Neural crest cell (in vitro differentiated cells): Measurements from ENCODE around the gene GUCA1C. TPM values are rescaled to one million over a fixed set of nuclear protein-coding genes. Genes with fewer than 3 reads are reported as not detected.

Experiments
- DNase-seq: peaks from one replicate; pipeline ENCODE4 v3.0.0; 2021; ENCODE audit warnings: low read depth, mixed read lengths, low spot score
- H3K27ac Mint-ChIP-seq: one replicate; pipeline ENCODE4 v1.8.0; 2021; ENCODE audit warnings: mild to moderate bottlenecking, mixed read lengths; ENCODE audit not compliant: unreplicated experiment
- H3K27me3 Mint-ChIP-seq: 2 replicates; pipeline ENCODE4 v1.8.0; 2021; ENCODE audit warnings: low read depth, mild to moderate bottlenecking, mixed read lengths
- H3K36me3 Mint-ChIP-seq: 2 replicates; pipeline ENCODE4 v1.8.0; 2021; ENCODE audit warnings: low read depth, mild to moderate bottlenecking, mixed read lengths
- H3K4me1 Mint-ChIP-seq: 2 replicates; pipeline ENCODE4 v1.8.0; 2021; ENCODE audit warnings: mixed read lengths
- H3K4me3 Mint-ChIP-seq: one replicate; pipeline ENCODE4 v1.8.0; 2021; ENCODE audit warnings: mild to moderate bottlenecking, mixed read lengths
- H3K9me3 Mint-ChIP-seq: 2 replicates; pipeline ENCODE4 v1.8.0; 2021; ENCODE audit warnings: mixed read lengths
- total RNA-seq: library from RNA; stranded (reverse); gene quantifications from 2 replicates; pipeline ENCODE4 v1.2.1, GENCODE V29; 2021
- TF ChIP-seq, protein P1 (sequence below): fragments of 200-600 bp; sonication (generic); conservative IDR thresholded peaks from 2 replicates; pipeline ENCODE4 v1.5.0; 2021; ENCODE audit warnings: antibody characterized with exemption, mild to moderate bottlenecking

The GUCA1C gene
- total RNA-seq, 1 donor from 2014 or later: not detected

GRCh38 chr3:108936924-108937689 lies 16.6 kb downstream of the GUCA1C start:
- H3K4me3 Mint-ChIP-seq: no peak overlapping the region
- peak overlapping the region; percentile 31 for H3K27ac Mint-ChIP-seq
- TF ChIP-seq, protein P1, sequence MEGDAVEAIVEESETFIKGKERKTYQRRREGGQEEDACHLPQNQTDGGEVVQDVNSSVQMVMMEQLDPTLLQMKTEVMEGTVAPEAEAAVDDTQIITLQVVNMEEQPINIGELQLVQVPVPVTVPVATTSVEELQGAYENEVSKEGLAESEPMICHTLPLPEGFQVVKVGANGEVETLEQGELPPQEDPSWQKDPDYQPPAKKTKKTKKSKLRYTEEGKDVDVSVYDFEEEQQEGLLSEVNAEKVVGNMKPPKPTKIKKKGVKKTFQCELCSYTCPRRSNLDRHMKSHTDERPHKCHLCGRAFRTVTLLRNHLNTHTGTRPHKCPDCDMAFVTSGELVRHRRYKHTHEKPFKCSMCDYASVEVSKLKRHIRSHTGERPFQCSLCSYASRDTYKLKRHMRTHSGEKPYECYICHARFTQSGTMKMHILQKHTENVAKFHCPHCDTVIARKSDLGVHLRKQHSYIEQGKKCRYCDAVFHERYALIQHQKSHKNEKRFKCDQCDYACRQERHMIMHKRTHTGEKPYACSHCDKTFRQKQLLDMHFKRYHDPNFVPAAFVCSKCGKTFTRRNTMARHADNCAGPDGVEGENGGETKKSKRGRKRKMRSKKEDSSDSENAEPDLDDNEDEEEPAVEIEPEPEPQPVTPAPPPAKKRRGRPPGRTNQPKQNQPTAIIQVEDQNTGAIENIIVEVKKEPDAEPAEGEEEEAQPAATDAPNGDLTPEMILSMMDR: no peak
- H3K9me3 Mint-ChIP-seq: peaks cover 6% of the 10 kb centered on the region
- H3K36me3 Mint-ChIP-seq: peaks cover 3% of the 10 kb centered on the region
- no peaks in the 10 kb centered on the region for H3K4me1 Mint-ChIP-seq
- H3K27me3 Mint-ChIP-seq: no peaks in the 10 kb centered on the region
- DNase-seq: no peak

- H3K4me1 Mint-ChIP-seq: no peaks in the 10 kb centered on the region
- no peak overlapping the region for H3K27ac Mint-ChIP-seq
- TF ChIP-seq, protein P1: no peak
- no peaks in the 10 kb centered on the region for H3K27me3 Mint-ChIP-seq
- H3K9me3 Mint-ChIP-seq: peaks cover 9% of the 10 kb centered on the region
- no peak overlapping the region for H3K4me3 Mint-ChIP-seq
- no peak for DNase-seq
- peaks cover 3% of the 10 kb centered on the region for H3K36me3 Mint-ChIP-seq
These were observed 22.6 kb downstream of the GUCA1C start for GRCh38 chr3:108931035-108931434.

DNA sequence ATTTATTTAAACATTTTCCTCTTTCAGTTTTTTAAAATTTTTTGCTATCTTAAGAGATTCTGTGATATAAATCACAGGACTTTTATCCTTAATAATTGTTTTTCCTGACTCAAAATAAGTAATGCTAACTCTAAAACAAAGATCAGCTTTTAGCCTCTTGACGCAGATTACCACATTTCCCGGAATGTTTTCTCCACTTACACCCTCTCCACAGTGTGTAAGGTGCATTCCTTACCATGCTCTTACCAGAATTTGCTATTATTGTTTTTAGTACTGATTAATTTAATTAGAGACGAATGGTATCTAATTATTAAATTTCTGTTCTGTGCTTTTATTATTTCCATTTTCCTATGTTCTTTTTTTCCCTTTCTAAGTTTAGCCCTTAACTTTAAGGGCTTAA lies 34.8 kb downstream of the GUCA1C start:
- Mint-ChIP-seq H3K4me1 (peaks cover 3% of the 10 kb centered on the region), H3K27ac (no peak overlapping the region), H3K27me3 (peaks cover 18% of the 10 kb centered on the region), H3K9me3 (peaks cover 9% of the 10 kb centered on the region), H3K36me3 (no peaks in the 10 kb centered on the region), H3K4me3 (no peak overlapping the region)
- no peak for DNase-seq
- TF ChIP-seq, protein P1: no peak

DNA sequence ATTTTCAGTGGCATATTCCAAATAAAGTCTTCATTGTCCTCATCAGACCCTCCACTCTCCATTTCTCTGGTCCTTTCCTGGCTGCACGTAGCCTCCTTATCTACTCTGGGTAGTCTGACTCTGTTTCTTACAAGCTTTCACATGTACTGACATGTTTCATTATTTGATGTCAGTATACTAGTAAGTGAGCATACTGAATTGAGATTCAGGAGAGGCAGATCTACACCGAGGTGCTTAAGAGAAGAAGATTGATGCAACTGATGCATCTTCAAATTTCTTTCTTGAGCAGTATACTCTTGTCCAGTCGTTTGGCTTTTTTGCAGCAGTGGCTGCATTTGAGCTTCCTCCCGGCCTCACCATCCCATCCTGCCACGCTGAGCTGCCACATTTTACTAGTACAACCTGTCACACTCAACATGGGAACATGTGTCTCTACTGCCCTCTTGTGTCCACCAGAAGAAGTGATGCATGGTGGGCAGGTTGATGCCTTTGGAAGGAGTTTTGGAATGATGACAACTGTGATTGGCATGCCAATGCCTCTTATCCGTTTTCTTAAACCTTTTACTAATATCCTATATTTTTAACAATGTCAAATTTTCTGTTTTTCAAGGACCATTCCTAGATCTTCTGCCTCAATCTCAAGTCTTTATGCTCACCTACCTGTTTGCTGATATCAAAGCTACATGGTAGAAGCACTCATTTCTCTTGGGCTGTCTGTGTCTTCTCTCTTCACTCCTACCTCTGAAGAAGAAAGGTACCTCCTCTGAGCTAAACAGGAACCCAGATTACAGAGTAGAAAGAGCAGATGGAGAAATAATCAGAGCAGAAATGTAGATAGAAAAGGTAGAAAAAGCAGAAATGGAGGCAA lies 38.7 kb downstream of the GUCA1C start:
- DNase-seq: peak; percentile 40
- Mint-ChIP-seq H3K4me1 (peaks cover 3% of the 10 kb centered on the region), H3K9me3 (no peaks in the 10 kb centered on the region), H3K27me3 (peaks cover 18% of the 10 kb centered on the region), H3K36me3 (no peaks in the 10 kb centered on the region), H3K27ac (no peak overlapping the region), H3K4me3 (no peak overlapping the region)
- TF ChIP-seq, protein P1: peak; percentile 92

DNA sequence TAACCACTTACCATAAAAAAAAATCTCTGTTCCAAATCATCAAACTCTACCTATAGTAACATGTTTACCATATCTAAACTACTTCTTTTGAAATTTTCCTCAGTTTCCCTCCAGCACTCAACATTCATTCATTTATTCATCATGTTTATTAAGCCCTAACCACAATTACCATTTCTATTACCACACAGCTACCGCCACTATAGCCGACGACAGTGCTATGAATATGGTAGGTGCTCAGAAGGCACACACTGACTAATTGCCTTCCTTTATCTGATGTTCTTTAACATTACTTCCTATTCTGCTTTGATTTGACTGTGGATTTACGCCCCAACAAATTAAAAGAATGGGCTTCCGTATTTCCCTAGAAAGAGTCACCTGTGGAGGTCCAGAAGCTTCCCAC lies 43.9 kb downstream of the GUCA1C start:
- Mint-ChIP-seq H3K27ac (no peak overlapping the region), H3K4me1 (peaks cover under 1% of the 10 kb centered on the region), H3K27me3 (peaks cover 4% of the 10 kb centered on the region), H3K4me3 (no peak overlapping the region), H3K9me3 (no peaks in the 10 kb centered on the region), H3K36me3 (no peaks in the 10 kb centered on the region)
- TF ChIP-seq, protein P1: no peak
- no peak for DNase-seq
